Heart left ventricle (tissue), 16 donors: ENCODE results near the gene MAP7D1. TPM values are rescaled to one million over a fixed set of nuclear protein-coding genes. Genes with fewer than 3 reads are reported as not detected.

ENCODE experiments used
- ATAC-seq, 4 donors: fragments of 200-7000 bp; cut with Tn5 transposase; one replicate each; pipeline ENCODE4 v1.9.1; 2020 to 2022; ENCODE audit warnings: moderate library complexity in 4 of 4, mild to moderate bottlenecking in 3 of 4, moderate number of reproducible peaks in 1 of 4
- DNase-seq, 5 donors: peaks; one replicate each; pipeline ENCODE4 v3.0.0-alpha.2; 2020
- H3K27ac ChIP-seq, 12 donors: fragments of 200-600 bp; sonication (generic) in 4 of 12; one replicate each; pipeline versions ENCODE4 v1.5.0 to v1.8.0; 2016 to 2022; ENCODE audit warnings: mild to moderate bottlenecking in 2 of 12
- H3K27me3 ChIP-seq, 9 donors: fragments of 200-600 bp; sonication (generic) in 2 of 9; one replicate each; pipeline versions ENCODE4 v1.5.1 to v1.8.0; 2016 to 2022; ENCODE audit warnings: mild to moderate bottlenecking in 3 of 9
- H3K36me3 ChIP-seq, 9 donors: fragments of 200-600 bp; sonication (generic) in 2 of 9; one replicate each; pipeline versions ENCODE4 v1.5.0 to v1.8.0; 2018 to 2022; ENCODE audit warnings: mild to moderate bottlenecking in 2 of 9
- H3K4me1 ChIP-seq, 12 donors: fragments of 200-600 bp; sonication (generic) in 4 of 12; one replicate each; pipeline versions ENCODE4 v1.5.0 to v1.8.0; 2016 to 2022; ENCODE audit warnings: mild to moderate bottlenecking in 3 of 12
- H3K4me3 ChIP-seq, 12 donors: fragments of 200-600 bp; sonication (generic) in 4 of 12; one replicate each; pipeline versions ENCODE4 v1.5.0 to v1.8.0; 2017 to 2022; ENCODE audit warnings: mild to moderate bottlenecking in 9 of 12, moderate library complexity in 4 of 12
- H3K9me3 ChIP-seq, 12 donors: fragments of 200-600 bp; sonication (generic) in 4 of 12; one replicate each; pipeline versions ENCODE4 v1.5.0 to v1.8.0; 2016 to 2022; ENCODE audit warnings: mild to moderate bottlenecking in 1 of 12
- POLR2A ChIP-seq, 2 donors: fragments of 450-650 bp; IDR thresholded peaks; one replicate each; pipeline ENCODE4 v1.6.1; 2017; ENCODE audit warnings: antibody characterized with exemption in 2 of 2, mild to moderate bottlenecking in 2 of 2, moderate library complexity in 2 of 2
- WGBS, 4 donors: extraction: QIAGEN DNeasy Blood & Tissue Kit in 2 of 4; methylation state at CpG; one replicate each; pipeline versions ENCODE4 v1.1.5 to v1.1.7; 2013 to 2018; 5-methylcytosine and 5-hydroxymethylcytosine counted together
- intact Hi-C, 10 donors: fragments of 100-400 bp; cut with DNase I; formaldehyde crosslinking; loops; one replicate each; pipeline versions ENCODE4 v1.11.1 to v1.14.2; 2022
- polyA plus RNA-seq, 2 donors: library from polyadenylated mRNA; stranded (reverse); fragments of 200-250 nt; gene quantifications; one replicate each; pipeline ENCODE4 v1.2.3, GENCODE V29; 2013
- total RNA-seq, 9 donors: library from RNA; depleted of rRNA in 2 of 9; stranded (reverse); fragments of >200 nt in 2 of 9; fragmentation: NEBNext Ultra II Directional in 3 of 9; extraction: Animal tissue kit (Norgen Biotek cat#: 25700) in 3 of 9; gene quantifications; one replicate each; pipeline versions ENCODE4 v1.1.0 to v1.2.4, GENCODE V29; 2016 to 2023
- TF ChIP-seq, protein P1 (sequence below), 12 donors: fragments of 200-600 bp; sonication (generic) in 4 of 12; IDR thresholded peaks; one replicate each; pipeline versions ENCODE4 v1.5.0 to v1.8.0; 2018 to 2022; ENCODE audit warnings: antibody characterized with exemption in 12 of 12, mild to moderate bottlenecking in 5 of 12
- donor health status: ischemic (EF 13 %, LVEDD 7.1; RV severe dilation, severe dysfunction).
- donor health status: healthy with polysubstance abuse.
- donor health status: DM: no; HTN: yes; CAD: no.
- donor health status: DM: no; HTN: no; CAD: no.
- donor health status: ischemic (EF 25% LVEDD 6.9; RV normal size, moderate dysfunction).
- donor health status: ischemic (EF 25% LVEDD 5.7; RV mildly dilated, moderate dysfunction).
- donor health status: healthy.
- donor health status: DM: yes; HTN: yes; CAD: no.
- donor health status: ischemic (EF 35%, LVEDD 5.7; RV mildly dilated, moderate dysfunction).
- donor health status: nonischemic (EF 11% LVEDD 7.7; RV severe dilation, severe dysfunction).
- donor health status: DM: yes; HTN: yes; CAD: no.
- donor health status: PGD.
- donor health status: ischemic (EF 29% LVEDD 5.4; RV normal size, mild dysfunction).
- donor health status: nonischemic (EF 23%, LVEDD 6.1; RV moderate dilation, normal function).

The MAP7D1 gene
- total and polyA plus RNA-seq, 11 donors, result 236 to 706 (median 328) TPM

DNA sequence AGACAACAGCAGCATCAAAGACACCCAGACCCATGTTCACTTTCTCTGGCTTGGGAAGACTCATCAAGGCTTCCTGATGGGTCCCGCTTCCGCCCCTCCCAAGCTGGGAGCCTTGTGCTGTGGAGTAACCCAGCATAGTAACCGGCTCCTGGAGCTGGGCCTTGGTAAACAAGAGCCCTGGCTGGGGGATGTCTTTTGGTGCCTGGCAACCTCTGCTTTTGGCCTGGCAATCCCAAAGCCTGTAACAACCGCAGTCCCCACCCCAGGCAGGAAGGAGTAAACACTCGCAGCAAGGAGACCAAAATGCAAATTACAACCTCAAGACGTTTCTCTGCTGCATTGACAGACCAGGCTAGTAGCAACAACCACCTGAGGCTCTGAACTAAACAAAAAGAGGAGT lies 51.4 kb downstream of the MAP7D1 start:
- intact Hi-C loops, result no loop called here
- 31 to 63% (median 40%) methylated on average over 6 of the region's 6 CpGs for WGBS, 4 donors
- peaks cover 0 to 35% (median 21%) of the 10 kb centered on the region in 12 donors for H3K4me1 ChIP-seq
- peak overlapping the region in 11 of 12 donors; percentile 10 to 70 (median 47) for H3K27ac ChIP-seq
- H3K4me3 ChIP-seq, result peak overlapping the region in 4 of 12 donors; percentile 5 to 24 (median 12)
- H3K9me3 ChIP-seq, result no peaks in the 10 kb centered on the region
- ATAC-seq (peak; percentile 12 to 30 (median 14)), DNase-seq (peak in 4 of 5 donors; percentile 29 to 69 (median 47))
- no peaks in the 10 kb centered on the region for H3K27me3 ChIP-seq
- no peak for TF ChIP-seq POLR2A (IDR thresholded peaks at IDR 0.05)
- TF ChIP-seq, protein P1, sequence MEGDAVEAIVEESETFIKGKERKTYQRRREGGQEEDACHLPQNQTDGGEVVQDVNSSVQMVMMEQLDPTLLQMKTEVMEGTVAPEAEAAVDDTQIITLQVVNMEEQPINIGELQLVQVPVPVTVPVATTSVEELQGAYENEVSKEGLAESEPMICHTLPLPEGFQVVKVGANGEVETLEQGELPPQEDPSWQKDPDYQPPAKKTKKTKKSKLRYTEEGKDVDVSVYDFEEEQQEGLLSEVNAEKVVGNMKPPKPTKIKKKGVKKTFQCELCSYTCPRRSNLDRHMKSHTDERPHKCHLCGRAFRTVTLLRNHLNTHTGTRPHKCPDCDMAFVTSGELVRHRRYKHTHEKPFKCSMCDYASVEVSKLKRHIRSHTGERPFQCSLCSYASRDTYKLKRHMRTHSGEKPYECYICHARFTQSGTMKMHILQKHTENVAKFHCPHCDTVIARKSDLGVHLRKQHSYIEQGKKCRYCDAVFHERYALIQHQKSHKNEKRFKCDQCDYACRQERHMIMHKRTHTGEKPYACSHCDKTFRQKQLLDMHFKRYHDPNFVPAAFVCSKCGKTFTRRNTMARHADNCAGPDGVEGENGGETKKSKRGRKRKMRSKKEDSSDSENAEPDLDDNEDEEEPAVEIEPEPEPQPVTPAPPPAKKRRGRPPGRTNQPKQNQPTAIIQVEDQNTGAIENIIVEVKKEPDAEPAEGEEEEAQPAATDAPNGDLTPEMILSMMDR (IDR thresholded peaks at IDR 0.05), result no peak
- H3K36me3 ChIP-seq, result no peaks in the 10 kb centered on the region

DNA sequence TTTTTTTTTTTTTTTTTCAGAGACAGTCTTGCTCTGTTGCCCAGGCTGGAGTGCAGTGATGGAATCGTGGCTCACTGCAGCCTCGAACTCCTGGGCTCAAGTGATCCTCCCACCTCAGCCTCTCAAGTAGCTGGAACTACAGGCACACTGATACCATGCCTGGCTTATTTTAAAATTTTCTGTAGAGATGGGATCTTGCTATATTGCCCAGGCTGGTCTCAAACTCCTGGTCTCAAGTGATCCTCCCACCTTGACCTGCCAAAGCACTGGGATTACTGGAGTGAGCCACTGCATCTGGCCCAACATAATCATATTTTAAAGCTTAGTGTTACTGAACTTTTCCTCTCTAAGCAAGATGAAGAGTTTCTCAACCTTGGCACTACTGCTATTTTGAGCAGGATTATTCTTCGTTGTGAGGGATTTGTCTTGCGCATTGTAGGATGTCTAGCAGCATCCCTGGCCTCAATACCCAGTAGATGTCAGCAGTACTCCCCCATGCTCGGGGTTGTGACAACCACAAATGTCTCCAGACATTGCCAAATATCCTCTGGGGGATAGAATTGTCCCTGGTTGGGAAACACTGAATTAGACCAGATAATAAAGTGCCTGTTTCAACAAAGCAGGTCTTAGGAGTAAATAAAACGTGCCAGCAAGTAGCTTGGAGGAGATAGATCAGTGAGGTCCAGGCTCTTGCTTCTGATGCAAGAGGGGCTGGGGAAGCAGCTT lies 53.2 kb downstream of the MAP7D1 start:
- Histone ChIP-seq H3K4me1 (peaks cover 0 to 37% (median 13%) of the 10 kb centered on the region in 12 donors), H3K27ac (no peak overlapping the region), H3K27me3 (no peaks in the 10 kb centered on the region), H3K36me3 (no peaks in the 10 kb centered on the region), H3K9me3 (no peaks in the 10 kb centered on the region), H3K4me3 (no peak overlapping the region)
- no peak for DNase-seq
- ATAC-seq, result no peak
- intact Hi-C loops, result no loop called here
- TF ChIP-seq POLR2A (IDR thresholded peaks at IDR 0.05), result no peak
- TF ChIP-seq, protein P1 (IDR thresholded peaks at IDR 0.05), result peak in 1 of 12 donors; percentile 20
- WGBS, 4 donors, result 68 to 79% (median 74%) methylated on average over 6 of the region's 6 CpGs

DNA sequence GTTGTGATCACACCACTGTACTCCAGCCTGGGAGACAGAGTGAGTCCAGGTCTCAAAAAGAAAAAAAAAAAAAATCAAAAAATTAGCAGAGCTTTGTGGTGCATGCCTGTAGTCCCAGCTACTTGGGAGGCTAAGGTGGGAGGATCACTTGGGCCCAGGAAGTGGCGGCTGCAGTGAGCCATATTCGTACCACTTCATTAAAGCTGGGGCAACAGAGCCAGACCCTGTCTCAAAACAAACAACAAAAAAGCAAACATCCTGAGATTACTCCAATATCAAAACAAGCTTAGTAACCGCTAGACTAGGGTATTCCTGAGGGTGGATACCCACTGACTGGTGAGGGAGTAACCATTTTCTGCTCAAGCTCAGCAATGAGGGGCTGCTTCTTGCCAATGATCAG lies 55.3 kb downstream of the MAP7D1 start:
- intact Hi-C loops, result no loop called here

DNA sequence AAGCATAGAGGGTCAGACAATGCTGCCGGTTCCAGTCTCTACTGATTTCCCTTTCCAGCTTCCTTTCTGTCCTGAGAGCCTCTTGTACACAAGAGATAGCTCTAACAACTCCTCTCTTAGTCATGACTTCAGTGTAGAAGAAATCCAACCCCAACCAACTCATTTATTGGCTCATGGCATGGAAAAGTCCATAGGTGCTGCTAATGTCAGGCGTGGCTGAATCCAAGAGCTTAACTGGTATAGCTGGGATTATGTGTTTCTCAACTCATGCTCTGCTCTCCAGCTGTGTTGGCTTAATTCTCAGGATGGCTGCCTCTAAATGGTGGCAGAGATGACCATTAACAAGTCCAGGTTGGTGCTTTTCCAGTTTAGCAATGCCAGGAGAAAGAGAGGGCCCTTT lies 55.9 kb downstream of the MAP7D1 start:
- TF ChIP-seq POLR2A (IDR thresholded peaks at IDR 0.05), result no peak
- TF ChIP-seq, protein P1 (IDR thresholded peaks at IDR 0.05), result no peak
- Histone ChIP-seq H3K36me3 (no peaks in the 10 kb centered on the region), H3K4me1 (peaks cover 0 to 21% (median 9%) of the 10 kb centered on the region in 12 donors), H3K27me3 (no peaks in the 10 kb centered on the region), H3K9me3 (no peaks in the 10 kb centered on the region), H3K4me3 (no peak overlapping the region), H3K27ac (no peak overlapping the region)
- ATAC-seq (no peak), DNase-seq (no peak)
- 55 to 83% (median 77%) methylated on average over 2 of the region's 2 CpGs for WGBS, 4 donors
- intact Hi-C loops, result no loop called here

More for the DNA sequence above, 55.3 kb downstream of the MAP7D1 start:
- H3K4me3 ChIP-seq, result no peak overlapping the region
- H3K9me3 ChIP-seq, result no peaks in the 10 kb centered on the region
- no peaks in the 10 kb centered on the region for H3K27me3 ChIP-seq
- ATAC-seq (no peak), DNase-seq (no peak)
- H3K27ac ChIP-seq, result no peak overlapping the region
- H3K36me3 ChIP-seq, result no peaks in the 10 kb centered on the region
- TF ChIP-seq, protein P1 (IDR thresholded peaks at IDR 0.05), result no peak
- no peak for TF ChIP-seq POLR2A (IDR thresholded peaks at IDR 0.05)
- 90 to 95% (median 94%) methylated on average over 3 of the region's 3 CpGs for WGBS, 4 donors
- H3K4me1 ChIP-seq, result peaks cover 0 to 26% (median 10%) of the 10 kb centered on the region in 12 donors
